KBM-7 (cell line): ENCODE results near the gene MAD1L1.

Experiments
- DNase-seq: peaks from one replicate; pipeline ENCODE4 v3.0.0-alpha.2; 2015
- in situ Hi-C: fragments of 300-500 bp; cut with MboI; formaldehyde crosslinking; loops from 2 replicates; pipeline ENCODE4 v1.14.3; 2020; ENCODE audit warnings: low sequenced_read_pairs, low pct_unique_long_range_greater_than_20kb, mixed read lengths

The MAD1L1 gene

GRCh38 chr7:1812509-1813393, 420.0 kb downstream of the MAD1L1 start:
- peak; percentile 26 for DNase-seq
- in situ Hi-C loops, result no loop called here

DNA sequence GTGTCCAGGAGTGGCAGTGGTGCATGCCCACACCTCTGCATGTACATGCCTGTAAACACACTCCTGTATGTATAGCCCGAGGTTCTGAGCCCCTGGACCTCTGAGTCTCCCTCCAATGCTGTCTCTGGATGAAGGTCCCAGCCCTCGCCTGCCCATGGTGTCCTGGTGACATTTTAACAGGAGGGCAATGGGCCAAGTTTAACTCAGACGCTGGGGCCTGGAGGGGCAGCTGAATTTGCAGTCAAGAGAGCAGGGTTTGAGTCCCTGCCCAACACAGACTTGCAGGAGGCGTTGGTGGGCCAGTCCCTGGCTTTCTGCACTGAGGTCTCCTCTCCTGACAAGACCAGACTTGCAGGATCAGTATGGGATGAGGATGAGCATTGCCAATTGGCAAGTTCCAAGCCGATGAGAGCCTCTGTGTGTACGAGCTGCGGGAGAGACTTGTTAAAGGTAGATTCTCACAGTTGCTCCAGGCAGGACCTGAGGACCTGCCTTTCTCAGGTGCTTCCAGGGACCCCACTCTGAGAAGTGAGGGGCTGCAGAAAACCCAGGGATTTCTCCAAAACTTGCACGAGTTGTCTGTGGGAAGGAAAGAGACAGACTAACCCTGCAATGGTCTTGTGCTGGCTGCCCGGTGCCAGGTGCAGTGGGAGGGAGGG, 420.8 kb downstream of the MAD1L1 start:
- in situ Hi-C loops, result no loop called here
- no peak for DNase-seq

DNA sequence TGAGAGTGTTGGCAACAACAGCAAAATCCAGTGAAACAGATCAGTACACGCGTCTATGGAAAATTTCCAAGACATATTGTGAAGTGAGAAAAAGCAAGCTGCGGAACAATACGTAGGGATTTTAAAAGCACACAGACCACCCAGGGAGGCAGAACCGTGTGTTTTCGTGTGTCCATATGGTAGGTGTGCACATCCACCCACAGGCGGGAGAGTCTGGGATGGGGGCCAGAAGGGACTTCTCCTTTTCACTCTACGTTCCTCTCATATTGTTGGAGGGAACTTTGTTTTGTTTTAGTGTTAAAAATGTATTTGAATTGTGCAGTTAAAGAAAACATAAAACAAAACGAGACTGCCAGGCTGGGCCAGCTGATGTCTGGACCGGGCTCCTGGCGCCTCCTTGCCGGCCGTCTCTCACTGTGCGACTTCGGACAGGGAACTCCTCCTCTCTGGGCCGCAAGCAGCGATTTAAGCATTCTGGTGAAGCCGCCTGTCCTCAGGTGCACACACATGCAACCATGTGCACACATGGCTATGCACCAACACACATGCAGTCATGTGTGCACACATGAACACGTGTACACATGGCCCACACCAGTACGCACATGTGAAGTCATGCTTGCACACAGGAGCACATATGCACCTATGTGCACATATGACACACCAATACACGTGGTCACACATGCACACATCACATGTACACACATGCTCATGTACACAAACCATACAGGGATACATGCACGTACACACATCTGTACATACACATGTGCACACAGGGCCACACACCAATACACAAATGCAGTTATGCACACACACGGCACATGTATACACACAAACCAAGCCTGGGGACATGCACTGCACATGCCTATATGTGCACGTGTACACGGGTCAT, 421.5 kb downstream of the MAD1L1 start:
- DNase-seq, result peak; percentile 67
- in situ Hi-C loops, result no loop called here

DNA sequence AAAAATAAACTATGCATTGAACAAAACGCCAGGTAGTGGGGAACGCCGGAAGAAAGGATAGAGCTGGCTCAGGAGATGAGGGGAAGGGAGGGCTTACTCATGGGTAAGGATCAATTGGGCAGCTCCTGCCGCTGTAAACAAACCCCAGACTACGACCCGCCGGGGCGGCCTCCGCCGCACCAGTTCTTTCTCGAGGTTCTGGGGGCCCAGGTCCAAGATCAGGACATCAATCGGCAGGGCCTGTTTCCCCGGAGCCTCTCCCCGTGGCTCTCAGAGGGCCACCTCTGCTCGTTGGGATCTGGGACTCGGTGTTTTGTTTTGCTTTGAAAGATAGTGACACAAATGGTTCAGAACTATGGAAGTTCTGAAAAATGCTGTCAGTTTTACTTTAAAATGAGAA, 422.2 kb downstream of the MAD1L1 start:
- no peak for DNase-seq
- in situ Hi-C loops, result no loop called here

GRCh38 chr7:1809601-1810258, 423.0 kb downstream of the MAD1L1 start:
- in situ Hi-C loops, result no loop called here
- no peak for DNase-seq

- no peak for DNase-seq
- in situ Hi-C loops, result no loop called here
Observed at GRCh38 chr7:1809070-1809469, 423.7 kb downstream of the MAD1L1 start.

DNA sequence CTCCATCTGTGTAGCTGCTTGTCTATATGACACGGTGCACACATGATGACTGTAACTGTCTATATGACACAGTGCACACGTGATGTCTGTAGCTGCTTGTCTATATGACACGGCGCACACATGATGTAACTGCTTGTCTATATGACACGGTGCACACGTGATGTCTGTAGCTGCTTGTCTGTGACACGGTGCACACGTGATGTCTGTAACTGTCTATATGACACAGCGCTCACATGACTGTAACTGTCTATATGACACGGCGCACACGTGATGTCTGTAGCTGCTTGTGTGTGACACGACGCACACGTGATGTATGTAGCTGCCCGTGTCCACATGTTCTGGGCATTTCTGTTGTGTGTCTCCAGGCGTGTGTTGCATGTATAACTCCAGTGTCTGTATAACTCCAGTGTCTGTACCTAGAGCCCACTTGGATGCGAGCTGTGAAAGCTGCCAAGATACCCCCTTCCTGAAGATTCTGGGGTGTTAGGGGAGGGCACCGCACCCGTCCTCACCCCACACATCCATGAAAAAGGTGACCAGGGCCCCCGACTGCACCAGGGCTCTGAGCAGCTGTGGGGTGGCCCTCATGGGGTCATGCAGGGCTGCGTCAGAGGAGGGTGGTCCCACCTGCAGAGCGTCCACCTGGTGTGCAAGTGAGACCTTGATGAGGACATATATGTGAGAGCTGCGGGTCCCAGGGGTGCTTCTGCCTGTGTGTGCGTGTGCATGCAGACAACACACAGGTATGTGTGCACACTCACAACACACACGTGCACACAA, 424.7 kb downstream of the MAD1L1 start:
- DNase-seq, result no peak
- in situ Hi-C loops, result no loop called here

GRCh38 chr7:1806354-1806753, 426.4 kb downstream of the MAD1L1 start:
- in situ Hi-C loops, result no loop called here
- no peak for DNase-seq

DNA sequence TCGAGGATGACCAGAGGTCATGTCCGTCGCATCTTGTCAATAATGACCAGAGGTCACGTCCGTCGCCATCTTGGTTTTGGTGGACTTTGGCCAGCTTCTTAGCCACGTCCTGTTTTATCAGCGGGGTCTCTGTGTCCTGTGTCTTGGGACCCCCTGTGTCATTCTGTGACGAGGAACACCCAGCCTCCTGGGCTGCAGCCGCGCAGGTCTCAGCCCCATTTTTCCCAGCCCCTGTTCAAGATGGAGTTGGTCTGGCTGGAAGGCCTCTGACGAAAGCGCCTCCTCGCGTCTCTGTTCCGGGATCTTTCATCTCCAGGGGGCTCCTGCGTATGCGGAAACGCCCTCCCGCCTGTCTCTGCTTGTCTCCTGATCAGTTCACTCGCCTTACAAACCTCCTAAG, 428.4 kb downstream of the MAD1L1 start:
- in situ Hi-C loops, result no loop called here
- DNase-seq, result no peak

- in situ Hi-C loops, result no loop called here
- no peak for DNase-seq
Observed at GRCh38 chr7:1802899-1803298, 429.8 kb downstream of the MAD1L1 start.

- in situ Hi-C loops, result no loop called here
- no peak for DNase-seq
Observed at GRCh38 chr7:1800902-1801301, 431.8 kb downstream of the MAD1L1 start.

GRCh38 chr7:1798191-1798590, 434.6 kb downstream of the MAD1L1 start:
- DNase-seq, result no peak
- in situ Hi-C loops, result no loop called here

DNA sequence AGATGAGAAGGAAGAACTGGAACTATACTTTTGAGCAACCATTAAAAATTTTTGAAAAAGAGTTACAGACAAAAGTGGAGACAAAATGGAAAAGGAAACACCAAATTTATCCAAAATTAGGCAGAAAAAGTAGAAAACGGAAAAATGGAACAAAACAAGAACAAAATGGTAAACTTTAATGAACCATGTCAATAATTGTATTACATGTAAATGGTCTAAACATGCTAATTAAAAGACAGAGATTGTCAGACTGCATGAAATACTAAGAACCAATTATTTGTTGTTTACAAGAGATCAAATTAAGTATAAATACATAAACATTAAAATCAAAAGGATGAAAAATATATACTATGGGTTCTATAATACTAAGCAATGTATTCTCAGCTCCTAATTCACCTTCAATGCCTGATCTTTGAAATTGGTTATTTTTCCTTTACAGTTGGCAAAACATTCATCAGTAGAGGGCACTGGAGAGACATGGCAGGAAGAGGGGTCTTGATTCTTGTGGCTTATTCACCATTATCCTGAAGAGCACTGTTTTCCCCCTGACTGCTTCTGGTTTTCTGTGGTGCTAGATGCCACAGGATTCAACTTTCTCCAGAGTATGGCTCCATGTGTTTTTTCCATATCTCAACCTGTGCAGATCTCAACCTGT, 437.7 kb downstream of the MAD1L1 start:
- peak; percentile 75 for DNase-seq
- in situ Hi-C loops, result no loop called here

- in situ Hi-C loops, result no loop called here
- DNase-seq, result no peak
Observed at GRCh38 chr7:1787681-1788235, 445.0 kb downstream of the MAD1L1 start.

DNA sequence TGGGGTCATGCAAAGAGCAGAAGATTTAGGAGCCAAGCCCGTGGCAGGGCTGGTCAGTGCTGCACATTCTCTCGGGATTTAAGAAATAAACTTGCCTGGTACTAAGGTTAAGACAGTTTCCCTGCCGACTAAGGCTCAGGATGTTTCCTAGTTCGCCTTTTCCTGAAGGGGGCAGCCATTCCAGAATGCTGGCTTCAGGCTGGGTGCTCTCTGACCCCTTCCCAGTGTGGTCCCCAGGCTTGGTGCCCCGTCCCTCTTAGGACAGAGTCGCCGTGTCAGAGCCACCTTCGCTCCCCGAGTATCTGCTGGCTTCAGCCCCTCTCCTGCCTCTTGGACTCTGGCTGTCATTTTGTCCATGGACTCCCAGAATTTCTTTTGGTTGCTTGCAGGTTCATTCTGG, 445.5 kb downstream of the MAD1L1 start:
- in situ Hi-C loops, result no loop called here

DNA sequence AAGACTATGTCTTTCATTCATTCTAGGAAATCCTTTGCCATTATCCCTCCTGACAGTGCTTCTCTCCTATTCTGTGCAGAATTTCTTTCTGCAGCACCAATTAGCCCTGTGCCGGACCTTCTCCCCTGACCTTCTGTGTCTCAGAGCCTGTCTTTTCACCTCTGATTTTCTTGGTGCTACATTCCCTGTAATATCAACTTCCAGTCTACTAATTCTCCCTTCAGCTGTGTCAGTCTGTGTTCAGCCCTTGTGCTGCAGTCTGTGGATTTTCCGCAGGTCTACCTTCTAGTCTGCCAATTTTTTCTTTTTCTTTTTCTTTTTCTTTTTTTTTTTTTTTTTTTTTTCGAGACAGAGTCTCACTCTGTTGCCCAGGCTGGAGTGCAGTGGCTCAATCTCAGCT, 446.9 kb downstream of the MAD1L1 start:
- in situ Hi-C loops, result no loop called here

More for the DNA sequence above, 445.5 kb downstream of the MAD1L1 start:
- no peak for DNase-seq

DNA sequence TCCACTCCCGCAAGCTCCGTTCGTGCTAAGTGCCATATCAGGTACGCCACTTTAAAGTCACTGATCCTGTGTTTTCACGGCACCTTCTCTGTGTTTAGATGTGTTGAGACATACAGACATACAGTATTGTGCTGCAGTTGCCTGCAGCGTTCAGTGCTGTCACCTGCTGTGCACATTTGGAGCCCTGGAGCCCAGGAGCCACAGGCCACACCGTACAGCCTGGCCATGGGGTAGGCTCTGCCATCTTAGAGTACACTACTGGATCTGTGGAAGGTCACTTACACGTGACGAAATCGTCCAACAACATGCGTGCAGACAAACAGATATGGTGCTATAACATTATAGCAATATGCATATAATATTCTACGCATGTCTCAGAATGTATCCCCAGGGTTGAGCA, 451.4 kb downstream of the MAD1L1 start:
- no peak for DNase-seq
- in situ Hi-C loops, result no loop called here

More for the DNA sequence above, 446.9 kb downstream of the MAD1L1 start:
- DNase-seq, result no peak

DNA sequence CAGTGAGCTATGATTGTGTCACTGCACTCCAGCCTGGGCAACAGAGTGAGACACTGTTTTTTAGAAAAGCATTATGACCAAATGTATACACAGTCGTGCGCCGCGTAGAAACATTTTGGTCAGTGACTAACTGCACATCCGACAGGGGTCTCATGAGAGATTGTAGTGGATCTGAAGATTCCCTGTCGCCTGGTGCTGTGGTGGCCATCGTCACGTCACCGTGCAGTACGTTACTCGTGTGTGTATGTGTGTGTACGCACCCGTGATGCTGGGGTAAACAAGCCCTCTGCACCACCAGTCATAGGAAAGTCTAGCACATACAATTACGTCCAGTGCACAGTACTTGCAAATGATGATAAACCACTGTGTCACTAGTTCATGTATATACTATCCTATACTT, 453.3 kb downstream of the MAD1L1 start:
- in situ Hi-C loops, result no loop called here
- no peak for DNase-seq
